OCI-LY7 (cell line): ENCODE results near the gene MAPKAPK3.

Experiments used
- CTCF ChIP-seq: fragments of 200-600 bp; sonication (generic); conservative IDR thresholded peaks from 2 replicates; pipeline ENCODE4 v1.5.1; 2014; ENCODE audit warnings: mild to moderate bottlenecking, antibody characterized with exemption, low read length, moderate library complexity, mixed read lengths
- EZH2phosphoT487 ChIP-seq: fragments of 200-600 bp; sonication (generic); IDR thresholded peaks from 2 replicates; pipeline ENCODE4 v1.6.1; 2018; ENCODE audit warnings: low read depth, borderline replicate concordance, mild to moderate bottlenecking, mixed run types, antibody characterized with exemption, low read length, moderate library complexity, mixed read lengths

- TF ChIP-seq CTCF, result no peak
- no peak for TF ChIP-seq EZH2phosphoT487
These were observed 14.3 kb upstream of the MAPKAPK3 start for GRCh38 chr3:50602595-50603191.
